IPS-NIHi11 (cell line): ENCODE measurements around the gene PPP2R3C.
"Not testable (repeated sequence)": the region's sequence is repeated elsewhere in the genome, so short reads cannot be mapped to it uniquely, and the experiment has no call there.

Experiments used
- DNase-seq: peaks from one replicate; pipeline ENCODE4 v3.0.0; 2012; ENCODE audit warnings: mixed read lengths, low spot score

PPP2R3C gene

DNA sequence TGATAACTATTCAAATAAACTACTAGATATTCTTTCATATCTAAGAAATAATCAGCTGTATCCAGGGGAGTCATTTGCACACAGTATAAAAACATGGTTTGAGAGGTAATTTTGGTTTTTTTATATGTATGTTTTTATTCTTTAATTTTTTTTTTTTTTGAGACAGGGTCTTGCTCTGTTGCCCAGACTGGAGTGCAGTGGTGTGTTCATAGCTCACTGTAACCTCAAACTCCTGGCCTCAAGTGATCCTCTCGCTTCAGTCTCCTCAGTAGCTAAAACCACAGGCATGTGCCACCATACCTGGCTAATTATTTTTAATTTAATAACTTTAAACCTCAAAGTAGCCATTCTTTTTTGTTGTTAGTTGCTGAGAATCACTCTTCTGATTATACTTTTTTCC is 2.3 kb upstream of the PPP2R3C start:
- DNase-seq = no peak

DNA sequence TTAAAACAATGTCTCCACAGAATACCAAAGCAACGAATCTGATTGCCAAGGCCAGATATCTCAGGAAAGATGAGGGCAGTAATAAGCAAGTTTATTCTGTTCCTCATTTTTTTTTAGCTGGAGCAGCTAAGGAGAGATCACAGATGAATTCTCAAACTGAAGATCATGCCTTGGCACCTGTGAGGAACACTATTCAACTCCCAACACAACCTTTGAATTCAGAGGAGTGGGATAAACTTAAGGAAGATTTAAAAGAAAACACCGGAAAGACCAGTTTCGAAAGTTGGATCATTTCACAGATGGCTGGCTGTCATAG is 1.6 kb upstream of the PPP2R3C start:
- DNase-seq = no peak

DNA sequence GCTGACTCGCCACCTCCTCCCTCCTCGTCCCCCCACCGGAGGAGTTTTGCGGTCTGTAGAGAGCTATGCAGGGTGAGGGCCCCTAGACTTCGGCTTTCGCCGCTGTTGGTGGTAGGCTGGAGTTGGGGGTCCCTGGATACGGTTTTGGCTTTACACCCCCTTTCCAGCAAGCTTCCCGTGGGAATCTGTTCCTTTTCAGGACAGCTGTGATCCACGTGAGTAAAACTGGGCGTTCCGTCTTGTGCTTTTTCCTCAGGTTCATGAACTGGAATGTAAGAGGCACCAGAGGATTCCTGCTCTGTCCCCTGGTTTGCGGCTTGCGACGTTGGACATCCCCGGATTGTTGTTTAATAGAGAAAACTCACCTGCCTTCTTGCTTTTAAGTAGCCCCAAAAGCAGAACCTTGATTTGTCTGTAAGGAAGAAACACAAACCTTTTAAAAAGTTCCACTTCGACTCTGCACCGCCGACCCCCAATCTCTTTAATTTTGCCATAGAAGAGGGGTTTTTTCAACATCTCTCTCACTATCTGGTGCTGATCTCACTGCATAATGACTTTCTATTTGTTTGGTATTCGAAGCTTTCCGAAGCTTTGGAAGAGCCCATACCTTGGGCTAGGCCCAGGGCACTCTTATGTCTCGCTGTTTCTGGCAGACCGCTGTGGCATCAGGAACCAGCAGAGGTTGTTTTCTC is 1.1 kb upstream of the PPP2R3C start:
- DNase-seq = peak; percentile 46

DNA sequence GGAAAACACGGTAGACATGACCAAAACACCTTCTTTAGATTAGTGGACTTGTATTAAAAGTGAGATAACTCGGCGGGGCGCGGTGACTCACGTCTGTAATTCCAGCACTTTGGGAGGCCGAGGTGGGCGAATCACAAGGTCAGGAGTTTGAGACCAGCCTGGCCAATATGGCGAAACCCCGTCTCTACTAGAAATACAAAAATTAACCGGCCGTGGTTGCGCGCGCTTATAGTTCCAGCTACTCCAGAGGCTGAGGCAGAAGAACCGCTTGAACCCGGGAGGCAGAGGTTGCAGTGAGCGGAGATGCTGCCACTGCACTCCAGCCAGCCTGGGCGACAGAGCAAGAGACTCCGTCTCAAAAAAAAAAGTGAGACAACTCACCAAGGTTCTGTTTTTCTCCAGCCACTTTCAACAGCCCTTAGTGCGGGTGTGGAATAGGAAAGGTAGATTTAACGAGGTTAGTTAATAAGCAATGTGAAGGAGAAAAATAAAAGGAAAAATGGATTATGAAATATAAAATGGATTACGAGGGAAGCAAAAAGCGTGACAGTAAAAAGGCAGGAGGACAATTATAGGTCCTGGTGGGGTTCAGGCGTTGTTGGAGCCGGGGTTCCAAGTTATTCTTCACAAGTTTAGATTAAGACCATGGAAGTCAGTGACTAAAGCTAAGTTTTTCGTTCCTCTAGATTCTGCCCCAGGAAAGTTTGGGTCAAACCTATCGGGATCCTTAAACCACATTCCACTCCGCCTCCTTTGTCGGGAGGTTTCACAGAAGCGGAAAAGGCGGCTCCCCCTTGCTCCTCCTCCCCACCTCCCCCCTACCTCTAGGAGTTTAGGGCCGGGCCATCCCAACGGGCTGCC is 534 bp downstream of the PPP2R3C start:
- no peak for DNase-seq

DNA sequence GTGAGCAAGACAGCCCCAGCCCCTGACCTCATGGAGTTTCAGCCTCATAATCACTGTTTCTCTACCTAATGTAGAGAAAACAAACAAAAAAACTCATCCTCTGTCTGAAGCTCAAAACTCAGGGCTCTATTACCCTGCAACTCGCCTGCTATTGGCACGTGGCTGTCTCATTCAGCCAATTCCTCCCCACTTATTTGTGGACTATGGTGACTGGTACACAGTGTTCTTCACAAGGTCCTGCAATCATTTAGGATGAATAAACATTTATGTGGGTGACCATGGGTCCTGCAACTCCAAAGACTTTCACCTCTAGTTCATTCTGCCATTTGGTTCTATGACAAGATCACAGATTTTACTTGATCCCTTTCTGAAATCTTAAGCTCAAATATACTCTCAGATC is 4.7 kb downstream of the PPP2R3C start:
- no peak for DNase-seq

DNA sequence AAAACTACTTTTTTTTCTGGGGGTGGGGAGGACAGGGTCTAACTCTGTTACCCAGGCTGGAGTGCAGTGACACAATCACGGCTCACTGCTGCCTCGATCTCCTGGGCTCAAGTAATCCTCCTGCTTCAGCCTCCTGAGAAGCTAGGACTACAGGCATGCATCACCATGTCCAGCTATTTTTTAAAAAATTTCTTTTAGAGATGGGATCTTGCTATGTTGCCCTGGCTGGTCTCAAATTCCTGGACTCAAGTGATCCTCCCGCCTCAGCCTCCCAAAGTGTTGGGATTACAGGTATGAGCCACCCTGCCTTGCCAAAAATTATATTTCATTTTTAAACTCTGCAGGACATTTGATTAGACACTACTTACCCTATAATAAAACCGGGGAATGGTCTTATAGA is 5.5 kb downstream of the PPP2R3C start:
- no peak for DNase-seq

DNA sequence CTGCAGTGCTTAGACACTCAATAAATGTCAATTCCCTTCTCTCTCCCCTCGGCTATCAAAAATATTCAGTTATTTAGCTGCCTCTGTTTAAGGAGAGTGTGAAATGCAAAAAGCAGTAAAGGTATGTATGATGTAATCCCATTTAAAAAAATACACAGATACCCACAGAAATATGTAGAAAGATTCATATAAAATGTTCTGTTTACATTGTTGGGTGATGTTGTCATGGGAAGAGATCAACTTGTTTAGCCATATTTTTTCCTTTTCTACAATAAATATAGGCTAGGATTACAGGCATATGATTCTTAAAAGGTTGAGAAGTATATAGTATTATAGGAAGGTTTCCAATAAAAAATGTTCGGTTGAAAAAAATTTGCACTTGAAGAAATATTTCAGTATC is 7.8 kb downstream of the PPP2R3C start:
- no peak for DNase-seq

DNA sequence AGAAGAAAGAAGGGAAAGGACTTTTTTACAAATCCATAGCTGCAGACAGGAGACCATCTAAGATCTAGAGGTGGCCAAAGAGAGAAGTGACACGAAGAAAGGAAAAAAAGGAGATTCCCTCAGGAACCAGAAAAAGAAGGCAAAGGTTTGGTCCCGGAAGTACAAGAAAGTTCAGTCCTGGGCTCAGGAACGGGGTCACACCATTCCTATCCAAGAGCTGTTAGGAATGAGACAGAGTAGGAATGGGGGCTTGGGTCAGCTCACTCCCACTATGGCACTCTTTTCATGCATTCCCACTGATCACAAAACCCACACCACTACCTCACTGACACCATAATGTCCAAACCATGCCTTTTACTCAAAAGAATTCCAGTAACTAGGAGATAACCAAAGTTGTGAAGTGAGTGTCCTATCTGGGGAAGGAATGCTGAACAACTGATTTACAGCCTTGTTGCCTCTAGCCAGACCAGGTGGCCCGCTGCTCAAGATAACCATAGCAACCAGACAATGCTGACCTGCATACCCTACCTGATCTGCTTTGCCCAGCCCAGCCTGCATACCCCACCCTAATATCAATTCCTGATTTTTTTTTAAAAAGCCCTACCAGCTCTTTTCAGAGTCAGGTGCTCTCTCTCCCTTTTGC is 8.4 kb downstream of the PPP2R3C start:
- DNase-seq = no peak

DNA sequence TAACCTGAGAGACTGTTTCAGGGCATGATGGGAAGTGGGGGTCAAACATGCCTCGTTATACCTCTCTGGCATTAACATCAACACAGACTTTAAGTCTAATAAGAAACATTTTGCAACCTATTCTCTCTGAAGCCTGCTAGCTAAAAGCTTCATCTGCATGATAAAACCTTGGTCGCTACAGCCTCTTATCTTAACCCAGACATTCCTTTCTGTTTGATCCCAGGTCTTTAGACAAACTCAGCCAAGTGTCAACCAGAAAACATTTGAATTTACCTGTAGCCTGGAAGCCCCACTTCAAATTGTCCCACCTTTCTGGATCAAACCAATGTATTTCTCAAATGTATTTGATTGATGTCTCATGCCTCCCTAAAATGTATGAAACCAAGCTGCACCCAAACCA is 9.1 kb downstream of the PPP2R3C start:
- no peak for DNase-seq

DNA sequence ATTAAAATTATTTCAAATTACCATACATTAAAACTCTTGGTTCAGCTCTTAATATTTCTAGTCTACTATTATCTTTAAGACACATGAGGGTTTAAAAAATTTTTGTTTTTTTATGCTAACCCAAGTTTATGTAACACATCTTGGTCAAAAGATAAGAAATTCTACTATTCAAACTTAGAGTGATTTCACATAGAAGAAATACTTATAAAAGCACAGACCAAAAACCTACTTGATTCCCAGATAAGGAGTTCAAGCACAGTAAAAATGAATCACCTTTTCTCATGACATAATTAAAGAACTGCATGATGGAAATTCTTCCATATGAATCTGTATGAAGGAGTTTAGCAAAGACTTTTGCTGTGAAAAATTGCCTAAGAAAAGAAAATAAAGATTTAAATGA is 13.9 kb downstream of the PPP2R3C start:
- DNase-seq = no peak

DNA sequence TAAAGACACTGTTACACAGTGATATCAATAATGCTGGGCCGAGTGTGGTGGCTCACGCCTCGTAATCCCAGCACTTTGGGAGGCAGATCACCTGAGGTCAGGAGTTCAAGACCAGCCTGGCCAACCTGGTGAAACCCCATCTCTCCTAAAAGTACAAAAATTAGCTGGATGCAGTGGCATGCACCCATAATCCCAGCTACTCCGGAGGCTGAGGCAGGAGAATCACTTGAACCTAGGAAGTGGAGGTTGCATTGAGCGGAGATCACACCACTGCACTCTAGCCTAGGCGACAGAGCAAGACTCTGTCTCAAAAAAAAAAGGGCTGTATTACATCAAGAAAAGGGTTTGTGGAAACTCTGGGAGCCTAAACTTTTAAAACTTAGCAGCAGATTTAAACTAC is 27.1 kb downstream of the PPP2R3C start:
- not testable (repeated sequence) for DNase-seq

DNA sequence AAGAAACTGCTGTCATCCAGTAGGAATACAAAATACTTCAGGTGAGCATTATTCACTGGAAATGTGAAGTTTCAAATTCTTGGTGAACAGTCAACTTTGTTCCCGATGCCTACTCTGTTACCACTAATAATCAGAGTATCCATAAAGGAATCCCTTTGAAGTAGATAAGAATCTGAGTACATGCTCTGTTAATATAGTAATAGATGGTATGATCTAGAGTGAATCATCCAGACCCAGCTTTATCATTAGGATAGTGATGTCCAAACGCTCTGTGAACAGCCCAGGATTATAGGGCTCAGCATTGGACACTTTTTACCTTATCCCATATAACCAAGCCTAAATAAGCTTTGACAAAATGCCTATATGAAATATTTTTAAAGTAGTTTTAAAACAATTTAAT is 33.3 kb downstream of the PPP2R3C start:
- DNase-seq = no peak

DNA sequence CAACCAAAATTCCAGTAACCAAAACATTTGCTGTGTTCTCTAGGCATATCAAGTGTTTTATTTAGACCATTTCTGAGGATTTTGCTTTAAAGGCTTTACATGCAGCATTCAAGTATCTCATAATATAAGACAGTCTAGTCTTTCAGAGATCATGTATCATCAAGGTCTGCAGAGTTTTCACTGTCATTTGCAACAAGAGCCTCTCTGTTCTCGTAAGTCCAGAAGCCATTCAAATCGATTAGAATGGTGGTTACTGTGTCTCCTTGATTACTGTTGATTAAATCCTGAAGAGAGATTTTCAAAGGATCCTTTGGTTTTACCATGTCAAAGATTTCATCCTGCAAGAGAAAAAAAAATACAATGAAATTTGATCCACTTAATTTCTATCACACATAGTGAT is 36.3 kb downstream of the PPP2R3C start:
- DNase-seq = no peak

DNA sequence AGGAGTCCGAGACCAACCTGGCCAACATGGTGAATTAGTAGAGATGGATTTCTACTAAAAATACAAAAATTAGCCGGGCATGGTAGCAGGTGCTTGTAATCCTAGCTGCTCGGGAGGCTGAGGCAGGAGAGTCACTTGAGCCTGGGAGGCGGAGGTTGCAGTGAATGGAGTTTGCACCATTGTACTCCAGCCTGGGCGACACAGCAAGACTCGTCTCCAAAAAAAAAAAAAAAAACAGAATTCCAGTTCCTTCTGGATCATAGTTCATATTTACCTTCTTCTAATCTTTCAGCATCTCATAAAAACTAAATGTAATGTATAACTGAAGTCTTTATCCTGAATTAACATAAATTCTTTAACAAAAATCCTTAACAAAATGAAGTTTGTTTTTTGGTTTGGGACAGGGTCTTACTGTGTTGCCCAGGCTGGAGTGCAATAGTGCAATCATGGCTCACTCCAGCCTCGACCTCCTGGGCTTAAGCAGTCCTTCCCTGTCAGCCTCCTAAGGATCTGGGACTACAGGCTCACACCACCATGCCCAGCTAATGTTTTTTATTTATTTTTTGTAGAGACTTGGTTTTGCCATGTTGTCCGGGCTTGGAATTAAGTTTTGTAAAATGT is 38.1 kb downstream of the PPP2R3C start:
- DNase-seq = no peak

DNA sequence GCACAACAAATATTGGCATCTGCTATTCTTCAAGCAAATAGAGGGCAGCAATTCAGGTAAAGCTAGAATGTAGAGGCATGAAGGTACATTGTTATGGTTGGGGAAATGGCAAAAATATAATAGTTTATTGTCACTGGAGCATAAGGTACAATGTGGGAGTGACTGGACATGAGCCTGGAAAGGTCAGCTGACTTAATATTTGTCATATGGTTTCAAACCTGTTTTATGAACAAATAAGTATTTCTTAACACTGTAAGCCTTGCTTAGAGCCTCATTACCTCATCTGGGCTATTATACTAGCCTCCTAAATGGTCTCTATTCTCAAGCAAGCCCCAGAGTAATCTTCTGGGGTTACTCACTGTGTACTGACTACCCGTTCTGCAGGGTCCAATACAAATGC is 42.0 kb downstream of the PPP2R3C start:
- DNase-seq = no peak

DNA sequence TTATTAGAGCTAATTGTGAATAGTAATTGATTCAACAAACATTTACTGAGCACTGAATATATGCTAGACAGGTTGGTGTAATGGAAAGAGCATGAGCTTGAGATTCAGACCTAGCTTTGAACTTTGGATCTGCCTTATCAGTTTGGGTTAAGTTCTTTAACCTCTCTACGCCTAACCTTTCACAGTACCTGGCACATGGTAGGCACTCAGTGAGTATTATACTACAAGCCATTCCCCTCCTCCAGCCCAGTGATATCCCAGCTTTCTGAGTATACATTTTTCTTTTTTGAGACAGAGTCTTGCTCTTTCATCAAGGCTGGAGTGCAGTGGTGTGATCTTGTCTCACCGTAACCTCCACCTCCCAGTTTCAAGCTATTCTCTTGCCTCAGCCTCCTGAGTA is 43.7 kb downstream of the PPP2R3C start:
- no peak for DNase-seq

DNA sequence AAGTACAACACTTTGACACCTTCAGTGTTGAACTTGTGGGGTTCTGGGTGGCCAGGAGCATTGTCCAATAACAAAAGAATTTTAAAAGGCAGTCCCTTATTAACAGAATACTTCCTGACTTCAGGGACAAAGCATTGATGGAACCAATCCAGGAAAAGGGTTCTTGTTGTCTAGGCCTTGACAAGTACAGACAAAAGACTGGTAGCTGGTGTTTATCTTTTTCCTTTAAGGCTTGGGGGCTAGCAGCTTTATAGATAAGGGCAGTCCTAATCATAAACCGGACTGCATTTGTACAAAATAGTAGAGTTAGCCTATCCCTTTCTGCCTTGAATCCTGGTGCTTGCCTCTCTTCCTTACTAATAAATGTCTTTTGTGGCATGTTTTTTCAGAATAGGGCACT is 48.3 kb downstream of the PPP2R3C start:
- DNase-seq = no peak

DNA sequence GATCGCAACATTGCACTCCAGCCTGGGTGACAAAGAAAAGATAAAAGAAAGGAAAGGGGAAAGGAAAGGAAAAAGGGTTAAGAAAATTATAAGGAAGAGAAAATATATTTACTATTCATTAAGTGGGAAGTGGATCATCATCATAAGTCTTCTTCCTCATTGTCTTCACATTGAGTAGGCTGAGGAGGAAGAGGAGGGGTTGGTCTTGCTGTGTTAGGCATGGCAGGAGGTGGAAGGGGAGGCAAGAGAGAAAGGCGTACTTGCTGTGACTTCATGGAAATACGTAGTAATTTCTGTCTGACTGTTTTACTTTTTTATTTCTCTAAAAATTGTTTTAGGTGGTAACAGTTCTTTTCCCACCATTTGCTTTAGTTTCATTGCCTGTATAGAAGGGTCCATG is 49.6 kb downstream of the PPP2R3C start:
- DNase-seq = no peak

DNA sequence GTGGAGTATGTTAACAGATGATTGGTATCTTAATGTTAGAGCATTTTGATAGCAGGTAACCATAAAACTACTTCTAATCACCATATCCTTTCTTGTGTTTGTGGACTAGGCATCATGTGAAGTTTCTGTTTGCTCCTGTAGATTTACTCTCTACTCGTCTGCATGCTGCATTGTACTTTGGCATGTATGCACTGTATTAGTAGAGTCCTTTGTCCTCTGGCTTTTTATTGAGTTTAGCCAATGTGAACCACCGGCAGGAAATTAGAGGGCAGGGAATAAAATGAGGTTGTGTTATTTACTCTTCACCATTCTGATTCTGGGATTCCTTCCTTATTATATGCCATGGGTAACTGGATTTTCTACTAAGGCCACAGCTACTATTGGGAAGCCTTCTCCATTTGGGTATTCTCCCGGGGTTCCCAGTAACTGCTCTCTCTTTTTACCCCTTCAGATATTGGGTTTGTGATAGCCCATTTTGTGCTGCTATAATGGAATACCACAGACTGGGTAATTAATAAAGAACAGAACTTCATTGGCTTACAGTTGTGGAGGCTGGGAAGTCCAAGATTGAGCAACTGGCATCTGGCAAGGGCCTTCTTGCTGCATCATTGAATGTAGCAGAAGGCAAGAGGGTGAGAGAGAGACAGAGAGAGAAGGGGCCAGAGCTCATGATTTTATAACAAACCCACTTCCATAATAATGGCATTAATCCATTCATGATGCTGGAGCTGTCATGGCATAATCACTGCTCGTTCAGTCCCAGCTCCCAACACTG is 53.4 kb downstream of the PPP2R3C start:
- DNase-seq = no peak

DNA sequence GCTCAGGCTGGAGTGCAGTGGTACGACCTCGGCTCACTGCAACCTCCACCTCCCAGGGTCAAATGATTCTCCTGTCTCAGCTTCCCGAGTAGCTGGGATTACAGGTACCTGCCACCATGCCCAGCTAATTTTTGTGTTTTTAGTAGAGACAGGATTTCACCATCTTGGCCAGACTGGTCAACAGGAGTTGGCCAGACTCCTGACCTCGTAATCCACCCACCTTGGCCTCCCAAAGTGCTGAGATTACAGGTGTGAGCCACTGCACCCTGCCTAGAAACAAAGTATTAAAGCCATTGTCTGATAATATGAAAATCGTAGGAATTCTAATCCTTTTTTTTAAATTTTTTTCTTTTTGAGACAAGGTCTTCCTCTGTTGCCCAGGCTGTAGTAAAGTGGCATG is 56.1 kb downstream of the PPP2R3C start:
- DNase-seq = not testable (repeated sequence)

DNA sequence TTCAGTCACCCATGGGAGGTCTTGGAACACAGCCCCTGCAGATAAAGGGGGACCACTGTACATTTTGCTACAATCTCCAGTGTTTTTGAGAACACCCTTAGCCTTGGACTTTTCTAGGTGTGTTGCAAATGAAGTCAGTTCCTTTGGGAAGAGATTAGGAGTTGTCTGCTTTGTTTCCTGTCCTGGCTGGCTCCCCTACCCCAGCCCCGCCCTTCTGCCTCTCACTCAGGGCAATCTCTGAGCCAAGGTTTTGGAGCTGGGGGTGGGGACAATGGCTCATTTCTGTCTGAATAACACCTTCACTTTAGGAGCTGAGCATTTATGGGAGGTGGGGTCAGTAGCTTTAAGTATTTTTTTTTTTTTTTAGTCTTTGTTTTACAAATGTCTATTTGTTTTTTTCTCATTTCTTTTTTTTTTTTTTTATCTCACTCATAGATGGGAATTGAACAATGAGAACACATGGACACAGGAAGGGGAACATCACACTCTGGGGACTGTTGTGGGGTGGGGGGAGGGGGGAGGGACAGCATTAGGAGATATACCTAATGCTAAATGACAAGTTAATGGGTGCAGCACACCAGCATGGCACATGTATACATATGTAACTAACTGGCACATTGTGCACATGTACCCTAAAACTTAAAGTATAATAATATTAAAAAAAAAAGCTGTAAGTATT is 60.5 kb downstream of the PPP2R3C start:
- peak; percentile 74 for DNase-seq

DNA sequence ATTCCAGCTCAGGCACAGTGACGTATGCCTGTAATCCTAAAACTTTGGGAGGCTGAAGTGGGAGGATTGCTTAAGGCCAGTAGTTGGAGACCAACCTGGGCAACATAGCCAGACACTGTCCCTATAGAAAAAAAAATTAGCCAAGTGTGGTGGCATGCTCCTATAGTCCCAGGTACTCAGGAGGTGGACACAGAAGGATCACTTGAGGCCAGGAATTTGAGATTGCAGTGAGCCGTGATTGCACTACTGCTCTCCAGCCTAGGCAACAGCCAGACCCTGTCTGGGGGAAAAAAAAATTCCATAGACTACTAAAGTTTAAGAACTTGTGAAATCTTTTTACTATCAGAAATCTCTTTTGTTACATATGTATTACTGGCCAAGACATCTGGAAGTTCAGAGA is 69.2 kb downstream of the PPP2R3C start:
- no peak for DNase-seq
